ENCODE data around the gene TYRO3.
"Not testable (repeated sequence)": the region's sequence is repeated elsewhere in the genome, so short reads cannot be mapped to it uniquely, and the experiment has no call there.

The TYRO3 gene

DNA sequence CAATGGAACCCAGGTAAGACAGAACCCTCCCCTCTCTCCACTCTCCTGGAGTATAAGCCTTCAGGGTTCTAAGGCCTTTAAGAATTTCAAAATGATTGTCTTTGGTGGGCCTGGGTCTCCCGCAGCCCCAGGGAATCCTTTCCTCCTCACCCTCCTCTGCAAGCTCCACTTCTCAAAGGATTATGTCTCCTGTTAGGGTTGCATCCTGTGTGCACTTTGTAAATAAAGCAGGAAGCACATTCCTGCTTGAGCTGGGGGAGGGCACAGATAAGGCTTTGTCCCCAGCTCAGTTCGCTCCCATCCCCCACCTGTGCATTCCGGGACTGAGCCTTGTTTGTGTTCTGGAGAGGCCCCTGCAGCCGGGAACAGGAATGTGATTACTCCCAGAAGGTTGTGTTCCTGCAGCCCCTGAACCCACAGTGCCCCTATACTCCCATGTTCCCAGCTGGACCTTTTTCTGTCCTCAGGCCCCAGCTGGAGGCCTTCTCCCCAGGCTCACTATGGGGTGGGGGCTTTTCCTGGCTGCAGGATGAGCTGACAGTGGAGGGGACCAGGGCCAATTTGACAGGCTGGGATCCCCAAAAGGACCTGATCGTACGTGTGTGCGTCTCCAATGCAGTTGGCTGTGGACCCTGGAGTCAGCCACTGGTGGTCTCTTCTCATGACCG lies 9.5 kb downstream of the TYRO3 start:
- no peak for DNase-seq
- in situ Hi-C loops (cut with MboI; ENCODE audit: low pct_unique_long_range_greater_than_20kb, low sequenced_read_pairs), result no loop called here

DNA sequence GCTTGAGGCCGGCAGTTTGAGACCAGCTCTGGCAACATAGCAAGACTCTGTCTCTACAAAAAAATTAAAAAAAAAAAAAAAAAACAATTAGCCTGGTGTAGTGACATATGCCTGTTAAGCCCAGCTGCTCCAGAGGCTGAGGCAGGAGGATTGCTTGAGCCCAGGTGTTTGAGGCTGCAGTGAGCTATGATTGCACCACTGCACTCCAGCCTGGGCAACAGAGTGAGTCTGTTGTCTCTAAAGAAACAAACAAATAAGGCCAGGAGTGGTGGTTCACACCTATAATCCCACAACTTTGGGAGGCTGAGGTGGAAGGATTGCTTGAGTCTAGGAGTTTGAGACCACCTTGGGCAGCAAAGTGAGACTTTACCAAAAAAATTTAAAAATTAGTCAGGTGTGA lies 10.2 kb downstream of the TYRO3 start:
- DNase-seq; in situ Hi-C loops (cut with MboI; ENCODE audit: low pct_unique_long_range_greater_than_20kb, low sequenced_read_pairs): not testable (repeated sequence)

DNA sequence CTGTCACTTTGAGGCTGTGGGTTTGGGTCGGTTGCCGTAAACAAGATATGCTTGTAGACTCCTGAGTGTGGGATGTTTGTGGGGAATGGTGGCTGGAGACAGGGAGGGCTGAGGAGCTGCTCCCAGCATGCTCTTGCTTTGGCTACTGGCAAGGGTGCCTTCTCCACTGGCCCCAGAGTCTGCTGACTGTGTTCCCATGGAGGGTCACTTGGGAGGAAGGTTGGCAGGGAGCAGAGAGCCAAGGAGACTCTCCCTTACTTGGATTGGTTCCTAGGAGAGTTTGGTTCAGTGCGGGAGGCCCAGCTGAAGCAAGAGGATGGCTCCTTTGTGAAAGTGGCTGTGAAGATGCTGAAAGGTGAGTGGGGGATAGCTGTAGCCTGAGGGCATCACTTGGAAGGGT lies 11.8 kb downstream of the TYRO3 start:
- no peak for DNase-seq
- in situ Hi-C loops (cut with MboI; ENCODE audit: low pct_unique_long_range_greater_than_20kb, low sequenced_read_pairs), result no loop called here

GRCh38 chr15:41571948-41572347 lies 12.9 kb downstream of the TYRO3 start:
- in situ Hi-C loops (cut with MboI; ENCODE audit: low pct_unique_long_range_greater_than_20kb, low sequenced_read_pairs), result no loop called here
- DNase-seq, result no peak

- DNase-seq, result no peak
- in situ Hi-C loops (cut with MboI; ENCODE audit: low pct_unique_long_range_greater_than_20kb, low sequenced_read_pairs), result no loop called here
Measured at GRCh38 chr15:41572866-41573265, 13.9 kb downstream of the TYRO3 start.

- in situ Hi-C loops (cut with MboI; ENCODE audit: low pct_unique_long_range_greater_than_20kb, low sequenced_read_pairs), result no loop called here
- no peak for DNase-seq
Measured at GRCh38 chr15:41573396-41573795, 14.4 kb downstream of the TYRO3 start.

- no peak for DNase-seq
- in situ Hi-C loops (cut with MboI; ENCODE audit: low pct_unique_long_range_greater_than_20kb, low sequenced_read_pairs), result no loop called here
Measured at GRCh38 chr15:41574158-41574557, 15.1 kb downstream of the TYRO3 start.

DNA sequence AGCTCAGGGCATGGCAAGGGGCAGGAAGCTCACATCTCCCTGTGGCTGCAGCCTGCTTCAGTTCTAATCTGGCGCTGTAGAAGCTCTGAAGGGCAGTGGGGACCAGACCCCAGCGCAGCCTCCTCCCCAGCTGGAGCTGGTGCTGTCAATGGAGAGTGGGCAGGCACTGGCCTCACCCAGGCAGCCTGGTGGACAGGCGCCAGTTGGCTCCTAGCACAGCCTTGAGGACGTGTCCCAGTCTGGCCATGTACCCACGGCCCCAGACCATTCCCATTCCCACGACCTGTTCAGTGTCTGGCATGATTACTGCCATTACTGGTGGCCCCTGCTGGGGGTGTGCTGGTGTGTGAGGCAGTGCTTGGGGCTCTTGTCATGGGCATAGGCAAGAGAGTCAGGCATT lies 16.3 kb downstream of the TYRO3 start:
- in situ Hi-C loops (cut with MboI; ENCODE audit: low pct_unique_long_range_greater_than_20kb, low sequenced_read_pairs), result no loop called here
- no peak for DNase-seq

- no peak for DNase-seq
- in situ Hi-C loops (cut with MboI; ENCODE audit: low pct_unique_long_range_greater_than_20kb, low sequenced_read_pairs), result no loop called here
Measured at GRCh38 chr15:41577863-41578735, 19.1 kb downstream of the TYRO3 start.

- DNase-seq, result no peak
- in situ Hi-C loops (cut with MboI; ENCODE audit: low pct_unique_long_range_greater_than_20kb, low sequenced_read_pairs), result no loop called here
Measured at GRCh38 chr15:41578736-41579383, 19.8 kb downstream of the TYRO3 start.

DNA sequence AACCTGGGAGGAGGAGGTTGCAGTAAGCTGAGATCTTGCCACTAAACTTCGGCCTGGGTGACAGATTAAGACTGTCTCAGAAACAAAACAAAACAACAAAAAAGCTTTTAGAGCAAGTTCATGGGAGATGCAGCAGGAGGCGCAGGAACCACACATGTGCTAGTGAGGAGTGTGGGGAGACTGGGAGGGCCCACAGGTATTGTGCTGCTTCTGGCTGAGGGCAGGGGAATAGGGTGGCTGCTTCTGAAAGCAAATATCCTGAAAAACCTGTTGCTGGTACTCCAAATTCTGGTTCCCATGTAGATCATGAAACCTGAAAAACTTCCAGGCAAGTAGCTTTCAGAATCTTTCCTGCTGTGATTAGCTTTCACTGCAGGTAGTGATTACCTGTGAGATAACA lies 22.1 kb downstream of the TYRO3 start:
- peak; percentile 16 for DNase-seq
- in situ Hi-C loops (cut with MboI; ENCODE audit: low pct_unique_long_range_greater_than_20kb, low sequenced_read_pairs), result no loop called here

GRCh38 chr15:41583795-41584194 lies 24.8 kb downstream of the TYRO3 start:
- DNase-seq, result no peak
- in situ Hi-C loops (cut with MboI; ENCODE audit: low pct_unique_long_range_greater_than_20kb, low sequenced_read_pairs), result no loop called here

- no peak for DNase-seq
- in situ Hi-C loops (cut with MboI; ENCODE audit: low pct_unique_long_range_greater_than_20kb, low sequenced_read_pairs), result no loop called here
Measured at GRCh38 chr15:41584636-41585126, 25.7 kb downstream of the TYRO3 start.

- in situ Hi-C loops (cut with MboI; ENCODE audit: low pct_unique_long_range_greater_than_20kb, low sequenced_read_pairs), result no loop called here
- no peak for DNase-seq
Measured at GRCh38 chr15:41585127-41586047, 26.4 kb downstream of the TYRO3 start.

GRCh38 chr15:41586531-41587282 lies 27.7 kb downstream of the TYRO3 start:
- in situ Hi-C loops (cut with MboI; ENCODE audit: low pct_unique_long_range_greater_than_20kb, low sequenced_read_pairs); DNase-seq: not testable (repeated sequence)

GRCh38 chr15:41589018-41589417 lies 30.0 kb downstream of the TYRO3 start:
- DNase-seq; in situ Hi-C loops (cut with MboI; ENCODE audit: low pct_unique_long_range_greater_than_20kb, low sequenced_read_pairs): not testable (repeated sequence)

GRCh38 chr15:41589571-41589970 lies 30.6 kb downstream of the TYRO3 start:
- in situ Hi-C loops (cut with MboI; ENCODE audit: low pct_unique_long_range_greater_than_20kb, low sequenced_read_pairs), result not testable (repeated sequence)

GRCh38 chr15:41591217-41591616 lies 32.2 kb downstream of the TYRO3 start:
- in situ Hi-C loops (cut with MboI; ENCODE audit: low pct_unique_long_range_greater_than_20kb, low sequenced_read_pairs); DNase-seq: not testable (repeated sequence)

More at GRCh38 chr15:41589571-41589970, 30.6 kb downstream of the TYRO3 start:
- DNase-seq, result not testable (repeated sequence)

All from KBM-7 (cell line).